ENCODE data around the gene FARP2.

Gene FARP2

GRCh38 chr2:241532733-241533601, 176.9 kb downstream of the FARP2 start:
- Histone ChIP-seq H3K79me2 (ENCODE audit: insufficient read depth, low read length) (no peaks in the 10 kb centered on the region), H3K9ac (ENCODE audit: low read depth, low read length, poor library complexity, severe bottlenecking) (no peak overlapping the region), H4K20me1 (ENCODE audit: insufficient read depth, low read length, poor library complexity, severe bottlenecking) (no peaks in the 10 kb centered on the region), H3K4me3 (ENCODE audit: low read length, poor library complexity, severe bottlenecking) (no peak overlapping the region), H3K4me1 (ENCODE audit: insufficient read depth, low read length, poor library complexity, severe bottlenecking) (no peaks in the 10 kb centered on the region), H3K4me2 (ENCODE audit: low read depth, low read length, poor library complexity, severe bottlenecking) (no peak overlapping the region), H3K9me2 (replicated peaks; ENCODE audit: low read depth, low read length) (no peaks in the 10 kb centered on the region), H3F3A (ENCODE audit: low read depth) (no peaks in the 10 kb centered on the region), H3K9me3 (ENCODE audit: insufficient read depth, low read depth, low read length) (peaks cover 2% of the 10 kb centered on the region; the same call in 1 of the 2 replicates), H2AFZ (ENCODE audit: low read length) (no peak overlapping the region), H3K27me3 (ENCODE audit: insufficient read depth, low read length, poor library complexity, severe bottlenecking) (no peaks in the 10 kb centered on the region), H3K36me3 (ENCODE audit: insufficient read depth, low read length) (no peaks in the 10 kb centered on the region)
- TF ChIP-seq EZH2phosphoT487 (IDR thresholded peaks at IDR 0.05; ENCODE audit: borderline replicate concordance) (no peak), CTCF (conservative IDR thresholded peaks at IDR 0.05; ENCODE audit: low read length) (no peak)

- H3K4me2 ChIP-seq (ENCODE audit: low read depth, low read length, poor library complexity, severe bottlenecking), result no peak overlapping the region
- TF ChIP-seq CTCF (conservative IDR thresholded peaks at IDR 0.05; ENCODE audit: low read length), result no peak
- no peak for TF ChIP-seq EZH2phosphoT487 (IDR thresholded peaks at IDR 0.05; ENCODE audit: borderline replicate concordance)
- no peaks in the 10 kb centered on the region for H3K4me1 ChIP-seq (ENCODE audit: insufficient read depth, low read length, poor library complexity, severe bottlenecking)
- no peak overlapping the region for H3K9ac ChIP-seq (ENCODE audit: low read depth, low read length, poor library complexity, severe bottlenecking)
- H2AFZ ChIP-seq (ENCODE audit: low read length), result no peak overlapping the region
- H3K79me2 ChIP-seq (ENCODE audit: insufficient read depth, low read length), result no peaks in the 10 kb centered on the region
- H3K36me3 ChIP-seq (ENCODE audit: insufficient read depth, low read length), result no peaks in the 10 kb centered on the region
- no peaks in the 10 kb centered on the region for H3F3A ChIP-seq (ENCODE audit: low read depth)
- H3K9me2 ChIP-seq (replicated peaks; ENCODE audit: low read depth, low read length), result no peaks in the 10 kb centered on the region
- H3K9me3 ChIP-seq (ENCODE audit: insufficient read depth, low read depth, low read length), result no peaks in the 10 kb centered on the region
- H3K4me3 ChIP-seq (ENCODE audit: low read length, poor library complexity, severe bottlenecking), result no peak overlapping the region
- H4K20me1 ChIP-seq (ENCODE audit: insufficient read depth, low read length, poor library complexity, severe bottlenecking), result no peaks in the 10 kb centered on the region
- no peaks in the 10 kb centered on the region for H3K27me3 ChIP-seq (ENCODE audit: insufficient read depth, low read length, poor library complexity, severe bottlenecking)
Observed at GRCh38 chr2:241534293-241534692, 178.2 kb downstream of the FARP2 start.

- H3K9ac ChIP-seq (ENCODE audit: low read depth, low read length, poor library complexity, severe bottlenecking), result no peak overlapping the region
- H3K9me3 ChIP-seq (ENCODE audit: insufficient read depth, low read depth, low read length), result no peaks in the 10 kb centered on the region
- H3F3A ChIP-seq (ENCODE audit: low read depth), result no peaks in the 10 kb centered on the region
- H3K4me3 ChIP-seq (ENCODE audit: low read length, poor library complexity, severe bottlenecking), result no peak overlapping the region
- H3K79me2 ChIP-seq (ENCODE audit: insufficient read depth, low read length), result no peaks in the 10 kb centered on the region
- H3K4me1 ChIP-seq (ENCODE audit: insufficient read depth, low read length, poor library complexity, severe bottlenecking), result no peaks in the 10 kb centered on the region
- no peak overlapping the region for H3K4me2 ChIP-seq (ENCODE audit: low read depth, low read length, poor library complexity, severe bottlenecking)
- H4K20me1 ChIP-seq (ENCODE audit: insufficient read depth, low read length, poor library complexity, severe bottlenecking), result no peaks in the 10 kb centered on the region
- no peaks in the 10 kb centered on the region for H3K27me3 ChIP-seq (ENCODE audit: insufficient read depth, low read length, poor library complexity, severe bottlenecking)
- TF ChIP-seq CTCF (conservative IDR thresholded peaks at IDR 0.05; ENCODE audit: low read length) (no peak), EZH2phosphoT487 (IDR thresholded peaks at IDR 0.05; ENCODE audit: borderline replicate concordance) (no peak)
- no peaks in the 10 kb centered on the region for H3K36me3 ChIP-seq (ENCODE audit: insufficient read depth, low read length)
- no peak overlapping the region for H2AFZ ChIP-seq (ENCODE audit: low read length)
- no peaks in the 10 kb centered on the region for H3K9me2 ChIP-seq (replicated peaks; ENCODE audit: low read depth, low read length)
Observed at GRCh38 chr2:241534701-241535375, 178.8 kb downstream of the FARP2 start.

All from Loucy (cell line).